Right kidney (tissue), 1 donor: ENCODE results near the gene ATP6V1B1.

Experiments used
- DNase-seq: peaks from one replicate; pipeline ENCODE4 v3.0.0-alpha.2; 2016

The ATP6V1B1 gene

GRCh38 chr2:70965506-70965905 is 29.8 kb downstream of the ATP6V1B1 start:
- no peak for DNase-seq

- DNase-seq, result no peak
These were observed 31.0 kb downstream of the ATP6V1B1 start for GRCh38 chr2:70966681-70967080.

- DNase-seq, result no peak
These were observed 31.5 kb downstream of the ATP6V1B1 start for GRCh38 chr2:70967189-70967588.

GRCh38 chr2:70974592-70974991 is 38.9 kb downstream of the ATP6V1B1 start:
- DNase-seq, result no peak

GRCh38 chr2:70975237-70975636 is 39.5 kb downstream of the ATP6V1B1 start:
- DNase-seq, result no peak

GRCh38 chr2:70977605-70978205 is 42.0 kb downstream of the ATP6V1B1 start:
- no peak for DNase-seq

GRCh38 chr2:70978341-70979179 is 42.9 kb downstream of the ATP6V1B1 start, which contains the start of gene ANKRD53:
TSS of gene ANKRD53 (plus strand) at chr2:70978630. CDS start at chr2:70978646, 16 bp downstream.
- DNase-seq, result peak; percentile 75

GRCh38 chr2:70979180-70979488 is 43.4 kb downstream of the ATP6V1B1 start:
- no peak for DNase-seq

GRCh38 chr2:70979626-70980025 is 43.9 kb downstream of the ATP6V1B1 start:
- DNase-seq, result no peak

GRCh38 chr2:70981421-70981820 is 45.7 kb downstream of the ATP6V1B1 start:
- no peak for DNase-seq

GRCh38 chr2:70981866-70982810 is 46.4 kb downstream of the ATP6V1B1 start:
- DNase-seq, result no peak

- DNase-seq, result no peak
These were observed 47.3 kb downstream of the ATP6V1B1 start for GRCh38 chr2:70982971-70983370.

GRCh38 chr2:70983506-70984227 is 48.0 kb downstream of the ATP6V1B1 start:
- no peak for DNase-seq

- no peak for DNase-seq
These were observed 48.5 kb downstream of the ATP6V1B1 start for GRCh38 chr2:70984228-70984575.

GRCh38 chr2:70984576-70985282 is 49.0 kb downstream of the ATP6V1B1 start:
- DNase-seq, result peak; percentile 41

- no peak for DNase-seq
These were observed 49.6 kb downstream of the ATP6V1B1 start for GRCh38 chr2:70985283-70985688.

GRCh38 chr2:70985956-70986355 is 50.3 kb downstream of the ATP6V1B1 start:
- no peak for DNase-seq

GRCh38 chr2:70986499-70987189 is 50.9 kb downstream of the ATP6V1B1 start:
- no peak for DNase-seq

- DNase-seq, result no peak
These were observed 51.7 kb downstream of the ATP6V1B1 start for GRCh38 chr2:70987386-70987785.

GRCh38 chr2:70988151-70988550 is 52.5 kb downstream of the ATP6V1B1 start:
- no peak for DNase-seq
